Measurements from ENCODE around the gene CDH9. TPM values are rescaled to one million over a fixed set of nuclear protein-coding genes. Genes with fewer than 3 reads are reported as not detected.

The CDH9 gene
- total and polyA plus RNA-seq, 2 donors (not counting 1 experiment from before 2014, with no cell fraction given), result not detected

DNA sequence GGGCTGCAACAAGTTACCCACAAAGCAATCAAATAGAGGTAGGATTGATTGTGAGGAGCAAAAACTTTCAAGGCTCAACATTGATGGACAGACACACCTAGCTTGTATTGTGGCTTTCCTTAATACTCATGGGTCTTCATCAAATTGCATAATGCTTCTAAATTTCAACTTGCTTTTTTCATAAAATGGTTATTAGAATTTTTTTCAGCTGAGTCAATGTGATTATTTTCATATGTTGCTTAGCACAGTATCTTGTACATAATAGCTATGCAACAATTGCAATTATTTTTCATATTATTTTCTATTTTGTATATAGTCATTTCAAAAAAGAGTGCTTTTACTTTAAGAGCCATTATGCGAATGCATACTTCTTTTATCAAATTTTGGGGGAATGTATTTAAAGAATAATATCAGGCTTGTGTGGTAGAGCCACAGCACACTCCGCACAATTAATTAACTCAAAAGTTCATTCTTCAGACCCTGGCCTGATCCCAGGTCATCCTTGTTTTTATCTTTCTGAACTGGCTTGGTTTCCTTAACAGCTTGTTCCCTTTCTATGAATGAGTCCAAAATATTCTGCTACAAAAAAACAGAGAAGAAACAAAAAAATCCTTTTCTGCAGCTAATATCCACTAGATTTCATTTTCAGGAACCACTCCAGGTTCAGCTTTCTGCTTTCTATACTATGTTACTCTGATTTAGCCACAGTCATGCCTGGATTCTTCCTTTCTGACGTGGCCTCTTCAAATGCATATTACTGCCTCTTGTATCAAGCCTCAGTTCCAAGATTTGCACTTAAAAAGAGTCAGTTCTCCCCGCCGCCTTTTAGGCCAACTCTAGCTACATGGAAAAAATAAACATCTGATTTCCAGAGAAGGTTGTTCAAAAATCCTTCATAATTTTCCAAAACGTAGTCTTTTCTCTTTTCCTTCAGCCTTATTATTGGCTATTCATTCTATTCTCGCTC lies 45.3 kb upstream of the CDH9 start:
- Histone ChIP-seq H3K27ac (ENCODE audit: low read length in 2 of 2) (no peak overlapping the region), H3K4me1 (ENCODE audit: control insufficient read depth in 2 of 2, insufficient read depth in 2 of 2, low read length in 2 of 2) (no peaks in the 10 kb centered on the region), H3K9ac (ENCODE audit: low read length) (no peak overlapping the region), H3K9me3 (ENCODE audit: control extremely low read depth in 1 of 3, control insufficient read depth in 2 of 3, insufficient read depth in 1 of 3, low read length in 2 of 3) (peaks cover 0 to 6% (median 0%) of the 10 kb centered on the region in 3 donors), H4K20me1 (ENCODE audit: control insufficient read depth, insufficient read depth, low read length, poor library complexity, severe bottlenecking) (no peaks in the 10 kb centered on the region), H3K27me3 (replicated peaks in 1 of 4; ENCODE audit: control extremely low read depth in 1 of 4, control insufficient read depth in 3 of 4, insufficient read depth in 4 of 4, low read length in 3 of 4) (no peaks in the 10 kb centered on the region), H3K4me3 (ENCODE audit: control extremely low read depth in 1 of 5, extremely low read depth in 1 of 5, insufficient read depth in 1 of 5, low read depth in 2 of 5, low read length in 4 of 5) (no peak overlapping the region), H3K79me2 (ENCODE audit: control insufficient read depth, insufficient read depth, low read length) (no peaks in the 10 kb centered on the region), H3K36me3 (replicated peaks in 1 of 2; ENCODE audit: control extremely low read depth in 1 of 2, control insufficient read depth in 1 of 2, extremely low read depth in 1 of 2, insufficient read depth in 2 of 2, low read length in 1 of 2) (no peaks in the 10 kb centered on the region), H2AFZ (ENCODE audit: insufficient read depth, low read depth, low read length, poor library complexity, severe bottlenecking) (no peak overlapping the region), H3K4me2 (replicated peaks; ENCODE audit: low read depth, low read length, poor library complexity, severe bottlenecking) (no peak overlapping the region)
- Mint-ChIP-seq H3K27ac (no peak overlapping the region), H3K27me3 (no peaks in the 10 kb centered on the region), H3K4me1 (no peaks in the 10 kb centered on the region), H3K4me3 (no peak overlapping the region), H3K9me3 (ENCODE audit: insufficient read depth) (peaks cover 2% of the 10 kb centered on the region)
- no peak for TF ChIP-seq EZH2 (IDR thresholded peaks at IDR 0.05; ENCODE audit: borderline replicate concordance, insufficient read depth, low read depth, low read length, poor library complexity, severe bottlenecking)
- intact Hi-C loops (cut with micrococcal nuclease), result no loop called here
- POLR2A ChIA-PET, result no interaction called here
- CTCF ChIA-PET, result no interaction called here
- no peak for DNase-seq
- no peak for ATAC-seq (ENCODE audit: low read depth)
- 95% methylated on average over 5 of the region's 7 CpGs for WGBS (ENCODE audit: insufficient coverage)

DNA sequence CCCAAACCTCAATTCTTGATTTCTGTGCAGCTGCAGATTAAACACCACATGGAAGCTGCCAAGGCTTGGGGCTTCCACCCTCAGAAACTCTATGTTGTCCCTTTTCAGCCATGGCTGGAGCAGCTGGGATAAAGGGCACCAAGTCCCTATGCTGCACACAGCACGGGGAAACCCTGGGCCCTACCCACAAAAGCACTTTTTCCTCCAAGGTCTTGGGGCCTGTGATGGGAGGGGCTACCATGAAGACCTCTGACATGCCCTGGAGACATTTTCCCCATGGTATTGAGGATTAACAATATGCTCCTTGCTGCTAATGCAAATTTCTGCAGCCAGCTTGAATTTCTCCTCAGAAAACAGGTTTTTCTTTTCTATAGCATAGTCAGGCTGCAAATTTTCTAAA lies 41.8 kb upstream of the CDH9 start:
- H3K4me3 Mint-ChIP-seq, result no peak overlapping the region
- H3K27me3 ChIP-seq (replicated peaks in 1 of 4; ENCODE audit: control extremely low read depth in 1 of 4, control insufficient read depth in 3 of 4, insufficient read depth in 4 of 4, low read length in 3 of 4), result no peaks in the 10 kb centered on the region
- CTCF ChIA-PET, result no interaction called here
- no peak overlapping the region for H3K27ac Mint-ChIP-seq
- no peaks in the 10 kb centered on the region for H3K4me1 ChIP-seq (ENCODE audit: control insufficient read depth in 2 of 2, insufficient read depth in 2 of 2, low read length in 2 of 2)
- H3K4me1 Mint-ChIP-seq, result no peaks in the 10 kb centered on the region
- DNase-seq (no peak), ATAC-seq (ENCODE audit: low read depth) (no peak)
- POLR2A ChIA-PET, result no interaction called here
- no peaks in the 10 kb centered on the region for H3K79me2 ChIP-seq (ENCODE audit: control insufficient read depth, insufficient read depth, low read length)
- intact Hi-C loops (cut with micrococcal nuclease), result no loop called here
- no peaks in the 10 kb centered on the region for H3K27me3 Mint-ChIP-seq
- H3K4me3 ChIP-seq (ENCODE audit: control extremely low read depth in 1 of 5, extremely low read depth in 1 of 5, insufficient read depth in 1 of 5, low read depth in 2 of 5, low read length in 4 of 5), result no peak overlapping the region
- H3K36me3 ChIP-seq (replicated peaks in 1 of 2; ENCODE audit: control extremely low read depth in 1 of 2, control insufficient read depth in 1 of 2, extremely low read depth in 1 of 2, insufficient read depth in 2 of 2, low read length in 1 of 2), result no peaks in the 10 kb centered on the region
- H3K27ac ChIP-seq (ENCODE audit: low read length in 2 of 2), result no peak overlapping the region
- H3K9me3 Mint-ChIP-seq (ENCODE audit: insufficient read depth), result no peaks in the 10 kb centered on the region
- H2AFZ ChIP-seq (ENCODE audit: insufficient read depth, low read depth, low read length, poor library complexity, severe bottlenecking), result no peak overlapping the region
- H3K9me3 ChIP-seq (ENCODE audit: control extremely low read depth in 1 of 3, control insufficient read depth in 2 of 3, insufficient read depth in 1 of 3, low read length in 2 of 3), result peaks cover 0 to 6% (median 0%) of the 10 kb centered on the region in 3 donors
- no CpG with 5 or more reads among the region's 1 CpG for WGBS (ENCODE audit: insufficient coverage)
- H3K9ac ChIP-seq (ENCODE audit: low read length), result no peak overlapping the region
- H3K4me2 ChIP-seq (replicated peaks; ENCODE audit: low read depth, low read length, poor library complexity, severe bottlenecking), result no peak overlapping the region
- no peaks in the 10 kb centered on the region for H4K20me1 ChIP-seq (ENCODE audit: control insufficient read depth, insufficient read depth, low read length, poor library complexity, severe bottlenecking)
- TF ChIP-seq, protein P1, sequence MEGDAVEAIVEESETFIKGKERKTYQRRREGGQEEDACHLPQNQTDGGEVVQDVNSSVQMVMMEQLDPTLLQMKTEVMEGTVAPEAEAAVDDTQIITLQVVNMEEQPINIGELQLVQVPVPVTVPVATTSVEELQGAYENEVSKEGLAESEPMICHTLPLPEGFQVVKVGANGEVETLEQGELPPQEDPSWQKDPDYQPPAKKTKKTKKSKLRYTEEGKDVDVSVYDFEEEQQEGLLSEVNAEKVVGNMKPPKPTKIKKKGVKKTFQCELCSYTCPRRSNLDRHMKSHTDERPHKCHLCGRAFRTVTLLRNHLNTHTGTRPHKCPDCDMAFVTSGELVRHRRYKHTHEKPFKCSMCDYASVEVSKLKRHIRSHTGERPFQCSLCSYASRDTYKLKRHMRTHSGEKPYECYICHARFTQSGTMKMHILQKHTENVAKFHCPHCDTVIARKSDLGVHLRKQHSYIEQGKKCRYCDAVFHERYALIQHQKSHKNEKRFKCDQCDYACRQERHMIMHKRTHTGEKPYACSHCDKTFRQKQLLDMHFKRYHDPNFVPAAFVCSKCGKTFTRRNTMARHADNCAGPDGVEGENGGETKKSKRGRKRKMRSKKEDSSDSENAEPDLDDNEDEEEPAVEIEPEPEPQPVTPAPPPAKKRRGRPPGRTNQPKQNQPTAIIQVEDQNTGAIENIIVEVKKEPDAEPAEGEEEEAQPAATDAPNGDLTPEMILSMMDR (IDR thresholded peaks at IDR 0.05), result no peak
- no peak for TF ChIP-seq EZH2 (IDR thresholded peaks at IDR 0.05; ENCODE audit: borderline replicate concordance, insufficient read depth, low read depth, low read length, poor library complexity, severe bottlenecking)
